ENCODE results near the gene SLC2A11.

GRCh38 chr22:23913661-23914353, 56.1 kb downstream of the SLC2A11 start:
- TF ChIP-seq CTCF (IDR thresholded peaks at IDR 0.05) (peak in 1 of 6 experiments; percentile 1), POLR2A (IDR thresholded peaks at IDR 0.05) (peak; percentile 90 to 97)

Data from adrenal gland (tissue), 5 donors.